Transverse colon (tissue), 4 donors: ENCODE results near the gene ETS2. TPM values are rescaled to one million over a fixed set of nuclear protein-coding genes. Genes with fewer than 3 reads are reported as not detected.

ENCODE experiments used
- DNase-seq: peaks from one replicate; pipeline ENCODE4 v3.0.0-alpha.2; 2019
- H3K27ac ChIP-seq, 4 donors: fragments of 200-600 bp; sonication (generic); 2 replicates each; pipeline ENCODE4 v1.5.1; 2016 to 2018; ENCODE audit warnings: inconsistent platforms in 4 of 4
- H3K27me3 ChIP-seq: fragments of 200-600 bp; sonication (generic); 2 replicates; pipeline ENCODE4 v1.5.1; 2017; ENCODE audit warnings: inconsistent platforms
- H3K36me3 ChIP-seq, 4 donors: fragments of 200-600 bp; sonication (generic); 2 replicates each; pipeline ENCODE4 v1.5.1; 2017 to 2019; ENCODE audit warnings: inconsistent platforms in 4 of 4
- H3K4me1 ChIP-seq, 4 donors: fragments of 200-600 bp; sonication (generic); 2 replicates each; pipeline ENCODE4 v1.5.1; 2017 to 2020; ENCODE audit warnings: inconsistent platforms in 4 of 4
- H3K4me3 ChIP-seq, 4 donors: fragments of 200-600 bp; sonication (generic); 1 replicate in 1 of 4; 2 replicates in 3 of 4; pipeline versions ENCODE4 v1.5.1 to v1.6.1; 2017 to 2019; ENCODE audit warnings: inconsistent platforms in 4 of 4
- H3K9me3 ChIP-seq, 2 donors: fragments of 200-600 bp; sonication (generic); 2 replicates each; pipeline ENCODE4 v1.5.1; 2017 to 2019; ENCODE audit warnings: inconsistent platforms in 2 of 2
- CTCF ChIP-seq, 5 experiments: fragments of 200-600 bp in 3 of 5; fragments of 450-650 bp in 2 of 5; sonication (generic) in 3 of 5; IDR thresholded peaks; 1 replicate in 2 of 5; 2 replicates in 3 of 5; pipeline ENCODE4 v1.5.1; 2016 to 2017; ENCODE audit warnings: antibody characterized with exemption in 5 of 5, inconsistent platforms in 3 of 5, mild to moderate bottlenecking in 2 of 5, moderate library complexity in 1 of 5
- EP300 ChIP-seq: sonication (generic); formaldehyde crosslinking; IDR thresholded peaks from one replicate; pipeline ENCODE4 v1.6.1; 2017; ENCODE audit warnings: antibody characterized with exemption, low read depth
- POLR2A ChIP-seq: fragments of 450-650 bp; IDR thresholded peaks from one replicate; pipeline ENCODE4 v1.6.1; 2016; ENCODE audit warnings: antibody characterized with exemption, mild to moderate bottlenecking, moderate library complexity
- POLR2AphosphoS5 ChIP-seq, 3 donors: sonication (generic); formaldehyde crosslinking; IDR thresholded peaks; one replicate each; pipeline ENCODE4 v1.6.1; 2016; ENCODE audit warnings: antibody characterized with exemption in 3 of 3
- WGBS, 2 donors: methylation state at CpG; one replicate each; pipeline ENCODE4 v1.1.5; 2018; ENCODE audit warnings: low coverage in 1 of 2; 5-methylcytosine and 5-hydroxymethylcytosine counted together
- in situ Hi-C, 4 donors: fragments of 200-750 bp; cut with MboI; loops; one replicate each; pipeline versions ENCODE4 v1.15.0 to v1.15.1; 2017; ENCODE audit warnings: low sequenced_read_pairs in 3 of 4, low pct_ligation_motif_present in 1 of 4, low pct_unique_long_range_greater_than_20kb in 1 of 4
- intact Hi-C: fragments of 100-400 bp; cut with DNase I; formaldehyde crosslinking; loops from one replicate; pipeline ENCODE4 v1.15.1; 2023; ENCODE audit warnings: low total_unique reads
- total RNA-seq, 4 donors: library from RNA; depleted of rRNA; stranded (reverse); fragments of >200 nt; gene quantifications; one replicate each; pipeline ENCODE4 v1.1.0, GENCODE V29; 2016

ETS2 gene
- total RNA-seq, 4 donors from 2014 or later = 55.1 to 174 (median 127) TPM

- Histone ChIP-seq H3K27ac (peak overlapping the region; percentile 94 to 99 (median 98)), H3K4me3 (no peak overlapping the region), H3K9me3 (no peaks in the 10 kb centered on the region), H3K36me3 (peaks cover 0 to 67% (median 25%) of the 10 kb centered on the region in 4 donors), H3K27me3 (no peaks in the 10 kb centered on the region), H3K4me1 (peaks cover 39 to 93% (median 85%) of the 10 kb centered on the region in 4 donors)
- intact Hi-C loops = no loop called here
- in situ Hi-C loops = no loop called here
- 58 to 76% methylated on average over 3 to 16 of the region's 16 CpGs for WGBS, 2 donors
- DNase-seq = peak; percentile 57
- TF ChIP-seq EP300 = peak; percentile 85
- peak; percentile 78 to 96 (median 85) for TF ChIP-seq POLR2AphosphoS5 (IDR thresholded peaks at IDR 0.05)
- TF ChIP-seq POLR2A = no peak
- TF ChIP-seq CTCF (IDR thresholded peaks at IDR 0.05) = peak in 1 of 5 experiments; percentile 7
Observed at GRCh38 chr21:38814126-38815059, 8.7 kb downstream of the ETS2 start.

- DNase-seq = no peak
- TF ChIP-seq POLR2AphosphoS5 (IDR thresholded peaks at IDR 0.05) (peak in 1 of 3 donors; percentile 5), POLR2A (no peak)
- peaks cover 0 to 71% (median 28%) of the 10 kb centered on the region in 4 donors for H3K36me3 ChIP-seq
- WGBS, 2 donors = 30 to 62% methylated on average over 2 of the region's 2 CpGs
- in situ Hi-C loops = no loop called here
- H3K27ac ChIP-seq = peak overlapping the region; percentile 94 to 99 (median 98)
- H3K9me3 ChIP-seq = no peaks in the 10 kb centered on the region
- intact Hi-C loops = no loop called here
- H3K27me3 ChIP-seq = no peaks in the 10 kb centered on the region
- no peak overlapping the region for H3K4me3 ChIP-seq
- peaks cover 37 to 93% (median 85%) of the 10 kb centered on the region in 4 donors for H3K4me1 ChIP-seq
Observed at GRCh38 chr21:38815060-38815405, 9.3 kb downstream of the ETS2 start.

- intact Hi-C loops = no loop called here
- in situ Hi-C loops = no loop called here
- Histone ChIP-seq H3K4me3 (no peak overlapping the region), H3K27ac (peak overlapping the region; percentile 72 to 84 (median 78)), H3K9me3 (no peaks in the 10 kb centered on the region), H3K27me3 (no peaks in the 10 kb centered on the region), H3K4me1 (peaks cover 38 to 93% (median 84%) of the 10 kb centered on the region in 4 donors), H3K36me3 (peaks cover 0 to 71% (median 35%) of the 10 kb centered on the region in 4 donors)
- TF ChIP-seq EP300 (no peak), POLR2AphosphoS5 (IDR thresholded peaks at IDR 0.05) (peak in 2 of 3 donors; percentile 14 to 52), POLR2A (no peak), CTCF (IDR thresholded peaks at IDR 0.05) (no peak)
- 50 to 51% methylated on average over 5 to 10 of the region's 10 CpGs for WGBS, 2 donors
- no peak for DNase-seq
Observed at GRCh38 chr21:38816400-38816977, 10.8 kb downstream of the ETS2 start.

GRCh38 chr21:38817371-38818324 is 11.9 kb downstream of the ETS2 start:
- DNase-seq = peak; percentile 47
- Histone ChIP-seq H3K4me1 (peaks cover 33 to 93% (median 83%) of the 10 kb centered on the region in 4 donors), H3K4me3 (no peak overlapping the region), H3K27me3 (no peaks in the 10 kb centered on the region), H3K9me3 (no peaks in the 10 kb centered on the region), H3K27ac (peak overlapping the region; percentile 72 to 84 (median 78)), H3K36me3 (peaks cover 0 to 76% (median 41%) of the 10 kb centered on the region in 4 donors)
- intact Hi-C loops = no loop called here
- no peak for TF ChIP-seq EP300
- TF ChIP-seq POLR2AphosphoS5 (IDR thresholded peaks at IDR 0.05) = peak in 2 of 3 donors; percentile 56 to 77
- WGBS, 2 donors = 43 to 57% methylated on average over 4 to 14 of the region's 14 CpGs
- in situ Hi-C loops = no loop called here
